Embryonic facial prominence (tissue), 1 donor: ENCODE measurements around the gene CD2AP.
A peak's percentile ranks its signal among the peaks of the same experiment; 100 is the strongest.
"Not testable (repeated sequence)": the region's sequence is repeated elsewhere in the genome, so short reads cannot be mapped to it uniquely, and the experiment has no call there.

Experiments
- DNase-seq: peaks from one replicate; pipeline ENCODE4 v3.0.0-alpha.2; 2016; ENCODE audit errors: extremely low spot score

CD2AP gene, protein sequence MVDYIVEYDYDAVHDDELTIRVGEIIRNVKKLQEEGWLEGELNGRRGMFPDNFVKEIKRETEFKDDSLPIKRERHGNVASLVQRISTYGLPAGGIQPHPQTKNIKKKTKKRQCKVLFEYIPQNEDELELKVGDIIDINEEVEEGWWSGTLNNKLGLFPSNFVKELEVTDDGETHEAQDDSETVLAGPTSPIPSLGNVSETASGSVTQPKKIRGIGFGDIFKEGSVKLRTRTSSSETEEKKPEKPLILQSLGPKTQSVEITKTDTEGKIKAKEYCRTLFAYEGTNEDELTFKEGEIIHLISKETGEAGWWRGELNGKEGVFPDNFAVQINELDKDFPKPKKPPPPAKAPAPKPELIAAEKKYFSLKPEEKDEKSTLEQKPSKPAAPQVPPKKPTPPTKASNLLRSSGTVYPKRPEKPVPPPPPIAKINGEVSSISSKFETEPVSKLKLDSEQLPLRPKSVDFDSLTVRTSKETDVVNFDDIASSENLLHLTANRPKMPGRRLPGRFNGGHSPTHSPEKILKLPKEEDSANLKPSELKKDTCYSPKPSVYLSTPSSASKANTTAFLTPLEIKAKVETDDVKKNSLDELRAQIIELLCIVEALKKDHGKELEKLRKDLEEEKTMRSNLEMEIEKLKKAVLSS

DNA sequence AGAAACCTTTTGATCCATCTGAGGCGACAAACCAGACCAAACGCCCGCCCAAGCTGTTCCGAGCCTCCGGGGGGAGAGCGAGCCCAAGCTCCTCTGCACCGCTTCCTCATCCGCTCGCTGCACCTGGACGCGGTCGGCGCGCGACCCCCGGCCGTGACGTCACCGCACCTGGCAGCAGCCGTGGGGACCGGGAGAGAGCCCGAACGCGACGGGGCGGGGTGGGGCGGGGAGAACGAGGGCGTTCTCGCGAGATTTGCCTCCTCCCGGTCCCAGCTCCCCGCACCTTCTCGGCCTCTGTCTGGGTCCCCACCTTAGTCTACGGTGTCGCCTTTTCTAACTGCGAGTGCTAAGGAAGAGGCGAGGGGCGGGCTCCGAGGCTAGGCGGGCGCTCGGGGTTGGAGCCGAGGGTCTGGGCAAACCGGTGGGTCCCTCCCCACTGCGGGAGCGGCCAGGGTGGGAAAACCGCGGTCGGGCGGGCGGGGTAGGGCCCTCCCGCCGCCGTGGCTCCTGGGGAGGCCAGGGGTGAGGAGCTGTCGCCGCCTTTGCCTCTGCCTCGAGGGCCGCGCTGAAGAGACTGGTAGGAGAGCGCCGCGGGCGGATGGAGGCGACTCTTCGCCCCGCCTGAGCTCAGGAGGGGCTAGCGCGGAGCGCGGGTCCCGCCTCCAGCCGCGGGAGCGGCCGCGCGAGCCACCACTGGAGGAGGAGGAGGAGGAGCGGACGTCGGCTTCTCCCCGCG lies at the start of gene CD2AP:
Gene CD2AP (plus strand): TSS at position 293 of the 736 bp plus-strand sequence. CDS start 456 bp downstream, outside the sequence.
- DNase-seq = peak; percentile 78

DNA sequence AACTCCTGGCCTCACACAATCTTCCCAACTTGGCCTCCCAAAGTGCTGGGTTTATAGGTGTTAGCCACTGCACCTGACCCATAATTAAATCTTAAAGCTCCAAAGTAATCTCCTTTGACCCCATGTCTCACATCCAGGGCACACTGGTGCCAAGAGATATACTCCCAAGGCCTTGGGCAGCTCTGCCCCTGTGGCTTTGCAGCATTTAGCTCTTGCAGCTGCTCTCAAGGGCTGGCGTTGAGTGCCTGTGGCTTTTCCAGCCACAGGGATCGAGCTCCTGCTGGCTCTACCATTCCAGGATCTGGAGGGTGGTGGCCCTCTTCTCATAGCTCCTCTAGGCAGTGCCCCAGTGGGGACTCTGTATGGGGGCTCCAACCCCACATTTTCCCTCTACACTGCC lies 49.3 kb upstream of the CD2AP start:
- DNase-seq = no peak

DNA sequence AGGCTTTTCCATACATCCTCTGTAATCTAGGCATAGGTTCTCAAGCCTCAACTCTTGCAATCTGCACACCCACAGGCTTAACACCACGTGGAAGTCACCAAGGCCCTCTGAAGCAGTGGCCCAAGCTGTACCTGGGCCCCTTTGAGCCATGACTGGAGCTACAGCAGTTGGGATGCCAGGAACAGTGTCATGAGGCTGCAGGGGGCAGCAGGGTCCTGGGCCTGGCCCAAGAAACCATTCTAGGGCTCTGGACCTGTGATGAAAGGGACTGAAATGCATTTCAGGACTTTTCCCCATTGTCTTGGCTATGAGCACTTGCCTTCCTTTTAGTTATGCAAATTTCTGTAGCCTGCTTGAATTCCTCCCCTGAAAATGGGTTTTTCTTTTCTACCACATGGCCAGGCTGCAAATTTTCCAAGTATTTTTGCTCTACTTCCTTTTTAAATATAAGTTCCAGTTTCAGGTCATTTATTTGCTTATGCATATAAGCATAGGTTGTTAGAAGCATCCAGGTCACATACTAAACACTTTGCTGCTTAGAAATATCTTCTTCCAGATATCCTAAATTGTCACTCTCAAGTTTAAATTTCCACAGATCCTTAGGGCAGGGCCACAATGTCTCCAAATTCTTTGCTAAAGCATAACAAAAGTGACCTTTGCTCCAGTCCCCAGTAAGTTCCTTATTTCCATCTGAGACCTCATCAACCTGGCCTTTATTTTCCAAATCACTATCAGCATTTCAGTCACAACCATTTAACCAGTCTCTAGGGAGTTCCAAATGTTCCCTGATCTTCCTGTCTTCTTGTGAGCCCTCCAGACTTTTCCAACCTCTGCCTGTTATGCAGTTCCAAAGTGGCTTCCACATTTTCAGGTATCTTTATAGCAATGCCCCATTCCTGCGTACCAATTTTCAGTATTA lies 48.6 kb upstream of the CD2AP start:
- no peak for DNase-seq

DNA sequence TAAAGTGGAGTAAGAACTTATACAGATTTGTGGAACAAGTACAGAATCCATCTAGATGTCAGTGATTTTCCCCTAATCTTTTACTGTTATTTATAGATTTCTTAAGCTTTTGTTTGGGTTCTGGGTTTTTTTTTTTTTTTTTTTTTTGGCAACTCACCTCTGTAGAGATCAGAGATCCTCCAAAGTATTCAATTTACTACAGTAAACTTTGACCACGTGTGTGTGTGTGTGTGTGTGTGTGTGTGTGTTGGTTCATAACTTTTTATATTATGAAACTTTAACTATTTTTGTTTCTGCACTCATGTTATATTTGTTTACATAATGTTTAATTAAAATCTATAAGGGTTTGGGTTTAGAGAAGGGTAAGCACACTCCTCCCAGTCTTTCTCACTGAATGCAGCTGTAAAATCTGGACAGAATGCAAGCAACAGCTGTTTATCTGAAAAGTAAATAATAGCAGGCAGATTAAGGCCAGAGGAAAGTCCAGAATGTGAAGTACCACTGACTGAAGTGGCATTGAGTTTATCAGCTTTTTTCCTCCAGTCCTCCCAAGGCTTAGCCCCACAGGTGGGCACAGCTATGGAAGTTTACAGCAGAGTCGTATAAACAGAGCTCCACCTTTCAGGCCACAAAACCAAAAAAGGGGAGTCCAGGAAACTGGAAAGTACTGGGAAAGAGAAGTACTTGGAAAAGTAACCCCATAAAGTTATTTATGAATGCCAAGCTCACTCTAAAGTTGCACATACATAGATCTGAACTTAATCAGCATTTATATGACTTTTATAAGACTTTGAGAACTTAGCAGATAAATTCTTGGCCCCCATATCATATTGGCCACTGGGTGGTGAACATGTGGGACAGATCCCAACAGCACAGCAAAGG lies 43.0 kb upstream of the CD2AP start:
- no peak for DNase-seq

DNA sequence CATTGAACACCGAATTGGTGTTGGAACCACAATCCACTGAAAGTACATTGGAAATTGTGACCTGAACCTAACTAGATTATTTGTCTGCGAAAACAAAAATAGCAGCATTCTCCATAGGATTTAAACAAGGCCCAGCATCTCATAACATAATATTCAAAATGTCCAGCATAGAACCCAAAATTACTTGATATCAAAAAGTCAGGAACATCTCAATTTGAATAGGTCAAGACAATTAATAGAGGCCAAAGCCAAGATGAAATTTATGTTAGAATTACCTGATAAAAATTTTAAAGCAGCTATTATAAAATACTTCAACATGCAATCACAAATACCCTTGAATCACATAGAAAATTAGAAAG lies 42.4 kb upstream of the CD2AP start:
- no peak for DNase-seq

DNA sequence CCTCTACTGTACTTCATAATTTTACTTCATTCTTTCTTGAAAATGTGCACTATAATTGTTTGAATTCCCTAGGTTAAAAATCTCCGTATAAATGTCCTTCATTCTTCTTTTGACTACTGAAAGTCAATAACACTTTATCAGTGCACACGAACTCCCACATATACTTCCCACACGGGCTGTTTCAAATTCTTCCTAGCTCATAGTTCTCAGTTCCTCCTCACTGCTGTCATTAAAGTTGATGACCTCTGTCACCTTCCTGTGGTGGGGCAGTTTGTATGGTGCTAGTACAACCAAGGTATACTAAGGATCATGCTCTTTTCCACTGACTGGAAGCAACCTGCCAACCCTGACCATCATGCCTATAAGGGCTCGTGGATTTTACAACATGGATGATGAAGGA lies 40.0 kb upstream of the CD2AP start:
- DNase-seq = no peak

DNA sequence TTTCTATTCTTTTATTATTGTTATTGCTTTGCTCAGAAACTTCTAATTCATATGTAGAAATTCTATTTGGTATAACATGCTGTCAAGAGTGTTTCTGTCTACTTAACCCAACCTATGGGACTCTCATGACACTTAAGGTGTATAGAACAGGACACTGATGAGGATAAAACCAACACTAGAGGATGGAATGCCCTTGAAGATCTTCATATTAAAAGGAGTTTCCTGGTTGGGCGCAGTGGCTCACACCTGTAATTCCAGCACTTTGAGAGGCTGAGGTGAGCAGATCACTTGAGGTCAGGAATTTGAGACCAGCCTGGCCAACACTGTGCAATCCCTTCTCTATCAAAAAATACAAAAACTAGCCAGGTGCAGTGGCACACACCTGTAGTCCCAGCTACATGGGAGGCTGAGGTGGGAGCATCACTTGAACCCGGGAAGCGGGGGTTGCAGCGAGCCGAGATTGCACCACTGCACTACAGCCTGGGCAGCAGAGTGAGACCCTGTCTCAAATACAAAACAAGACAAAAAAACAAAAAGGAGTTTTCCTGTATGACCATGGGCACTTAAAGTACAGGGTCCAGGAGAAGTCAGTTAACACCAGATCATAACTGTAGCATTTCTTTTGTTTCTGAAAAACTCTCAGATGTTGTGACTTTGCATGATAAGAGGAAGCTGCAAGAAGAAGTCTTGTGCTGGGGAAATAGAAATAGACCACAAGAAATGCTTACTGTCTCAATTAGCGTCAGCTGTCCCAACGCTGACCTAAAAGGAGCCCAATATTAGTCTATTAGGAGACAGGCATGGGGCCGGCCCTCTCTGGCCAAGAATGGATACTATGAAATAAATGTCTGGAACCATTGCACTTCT lies 38.9 kb upstream of the CD2AP start:
- no peak for DNase-seq

DNA sequence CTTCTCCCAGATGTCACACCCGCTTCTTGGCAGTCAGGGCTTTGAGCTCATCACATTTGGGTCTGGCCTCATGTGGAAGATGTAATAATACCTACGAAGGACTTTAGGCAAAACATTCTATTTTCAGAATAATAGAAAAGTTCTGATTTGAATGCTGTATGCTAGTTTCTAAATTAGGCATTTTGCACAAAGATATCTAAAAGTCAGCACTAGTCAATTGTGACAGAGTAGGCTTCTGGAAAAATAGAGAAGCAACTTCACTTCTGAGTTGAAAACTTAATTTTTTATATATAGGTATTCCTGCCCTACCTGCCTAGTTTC lies 38.3 kb upstream of the CD2AP start:
- no peak for DNase-seq

DNA sequence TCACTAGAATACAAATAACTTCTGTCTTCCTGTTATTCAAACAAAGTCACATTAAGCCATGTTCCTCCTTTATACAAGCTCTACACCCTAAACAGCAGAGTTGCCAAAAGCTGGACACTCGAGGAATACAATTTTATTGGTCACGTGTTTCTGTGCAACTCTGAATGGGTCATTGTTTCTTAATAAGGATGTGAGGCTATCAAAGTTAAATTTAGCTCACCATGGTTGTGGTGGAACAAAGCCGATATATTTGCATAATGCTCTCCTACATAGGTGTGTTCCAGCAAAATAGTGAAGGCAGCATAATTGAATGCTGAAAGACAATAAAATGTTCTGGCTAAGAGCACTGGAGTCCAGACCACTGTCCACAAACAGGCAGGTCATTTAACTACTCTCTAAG lies 36.9 kb upstream of the CD2AP start:
- DNase-seq = no peak

DNA sequence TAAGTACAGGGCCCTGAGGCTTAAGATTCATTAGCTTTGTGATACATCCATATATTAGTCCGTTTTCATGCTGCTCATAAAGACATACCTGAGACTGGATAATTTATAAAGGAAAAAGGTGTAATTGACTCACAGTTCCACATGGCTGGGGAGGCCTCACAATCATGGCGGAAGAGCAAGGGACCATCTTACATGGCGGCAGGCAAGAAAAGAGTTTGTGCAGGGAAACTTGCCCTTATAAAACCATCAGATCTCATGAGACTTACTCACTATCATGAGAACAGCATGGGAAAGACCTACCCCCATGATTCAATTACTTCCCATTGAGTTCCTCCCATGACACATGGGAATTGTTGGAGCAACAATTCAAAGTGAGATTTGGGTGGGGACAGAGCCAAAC lies 32.6 kb upstream of the CD2AP start:
- not testable (repeated sequence) for DNase-seq

DNA sequence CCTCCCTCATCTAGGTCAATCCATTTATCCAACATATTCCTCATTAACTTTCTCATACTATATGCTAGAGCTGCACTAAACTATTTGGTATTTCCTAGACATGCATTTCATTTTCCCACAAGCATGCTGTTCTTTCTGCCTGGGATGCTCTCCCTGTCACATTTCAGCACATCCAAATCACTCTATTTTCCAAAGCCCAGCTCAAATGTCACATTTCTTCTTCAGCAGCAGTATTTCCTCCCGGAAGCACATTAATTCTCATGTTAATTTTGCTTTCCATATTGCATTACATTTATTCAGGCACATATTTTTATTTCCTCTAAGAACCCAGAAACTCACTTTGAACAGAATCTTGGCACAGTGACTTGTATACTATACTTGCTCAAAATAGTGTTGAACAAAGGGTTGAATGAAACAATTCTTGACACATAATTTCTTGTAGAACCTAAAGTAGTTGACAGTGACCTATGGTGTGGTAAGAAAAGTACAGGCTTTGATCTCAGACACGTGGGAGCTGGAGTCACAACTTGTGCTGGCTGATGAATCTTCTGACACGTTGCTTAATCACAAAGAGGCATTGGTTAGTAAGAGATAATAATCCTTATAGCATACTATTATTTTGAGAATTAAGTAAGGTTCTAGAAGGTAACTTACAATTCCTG lies 30.8 kb upstream of the CD2AP start:
- DNase-seq = no peak

DNA sequence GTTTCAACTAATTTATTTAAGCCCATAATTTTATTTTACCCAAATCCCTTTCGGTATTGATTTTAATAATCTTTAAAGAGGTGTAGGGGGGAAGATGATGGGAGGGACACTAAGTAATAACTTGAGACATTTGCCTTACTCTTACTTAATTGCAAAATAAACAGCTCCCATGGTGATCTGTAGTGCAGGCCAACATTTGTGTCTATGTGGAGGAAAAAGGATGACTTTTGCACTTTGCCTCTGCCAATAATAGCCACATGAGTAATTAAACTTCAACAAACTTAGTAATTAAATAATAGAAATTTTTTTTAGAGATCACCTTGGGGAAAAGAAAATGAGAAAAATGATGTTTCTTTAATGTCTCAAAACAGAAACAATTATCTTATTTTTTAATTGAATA lies 29.9 kb upstream of the CD2AP start:
- DNase-seq = no peak

DNA sequence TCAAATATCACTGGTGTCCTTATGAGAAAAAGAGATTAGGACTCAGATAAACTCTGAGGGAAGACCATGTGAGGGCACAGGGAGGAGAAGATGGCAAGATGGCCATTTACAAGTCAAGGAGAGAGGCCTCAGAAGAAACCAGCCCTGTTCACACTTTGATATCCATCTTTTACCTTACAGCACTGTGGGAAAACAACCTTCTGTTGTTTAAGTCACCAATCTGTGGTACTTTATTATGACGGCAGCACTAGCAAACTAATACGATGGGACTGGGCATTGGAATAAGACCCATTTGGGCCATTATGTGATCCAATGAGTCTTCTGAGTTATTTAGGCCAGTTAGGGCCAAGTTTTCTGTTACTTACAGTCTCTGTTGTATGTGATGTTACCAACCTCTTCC lies 26.4 kb upstream of the CD2AP start:
- no peak for DNase-seq

DNA sequence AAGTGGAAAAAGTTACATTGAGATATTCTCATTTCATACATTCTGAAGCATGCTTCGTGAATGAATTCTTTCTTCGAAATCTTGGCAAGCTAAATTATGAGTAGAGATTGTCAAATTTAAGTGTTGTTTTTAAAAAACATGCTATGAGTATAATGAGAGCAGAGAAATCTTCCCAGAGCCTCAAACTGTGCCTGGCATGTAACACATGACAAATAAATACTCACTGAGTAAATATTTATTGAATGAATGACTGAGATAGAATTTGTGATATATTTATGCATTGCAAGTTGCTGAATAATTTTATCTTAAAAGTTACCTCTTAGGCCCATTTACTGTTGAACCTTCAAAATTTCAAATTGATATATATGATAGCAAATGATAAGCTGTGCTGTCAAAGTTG lies 24.7 kb upstream of the CD2AP start:
- no peak for DNase-seq

DNA sequence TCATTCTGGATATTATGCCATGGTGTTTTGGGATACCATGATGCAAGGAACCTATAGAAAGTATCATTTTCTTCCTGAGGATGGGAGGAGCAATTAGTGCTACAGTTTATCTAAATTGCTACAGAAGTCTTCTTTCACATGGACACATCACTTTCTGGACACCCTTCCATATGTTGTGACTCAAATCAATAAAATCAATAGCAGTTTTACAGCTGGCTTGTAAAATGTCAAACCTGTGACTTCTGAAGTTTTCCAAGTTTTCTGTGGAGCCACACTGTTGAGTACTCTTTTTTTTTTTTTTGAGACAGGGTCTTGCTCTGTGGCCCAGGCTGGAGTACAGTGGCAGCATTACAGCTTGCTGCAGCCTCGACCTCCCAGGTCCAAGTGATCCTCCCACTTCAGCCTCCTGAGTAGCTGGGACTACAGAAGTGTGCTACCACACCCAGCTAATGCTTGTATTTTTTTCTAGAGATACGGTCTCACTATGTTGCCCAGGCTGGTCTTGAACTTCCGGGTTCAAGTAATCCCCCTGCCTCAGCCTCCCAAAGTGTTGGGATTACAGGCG lies 24.1 kb upstream of the CD2AP start:
- no peak for DNase-seq

DNA sequence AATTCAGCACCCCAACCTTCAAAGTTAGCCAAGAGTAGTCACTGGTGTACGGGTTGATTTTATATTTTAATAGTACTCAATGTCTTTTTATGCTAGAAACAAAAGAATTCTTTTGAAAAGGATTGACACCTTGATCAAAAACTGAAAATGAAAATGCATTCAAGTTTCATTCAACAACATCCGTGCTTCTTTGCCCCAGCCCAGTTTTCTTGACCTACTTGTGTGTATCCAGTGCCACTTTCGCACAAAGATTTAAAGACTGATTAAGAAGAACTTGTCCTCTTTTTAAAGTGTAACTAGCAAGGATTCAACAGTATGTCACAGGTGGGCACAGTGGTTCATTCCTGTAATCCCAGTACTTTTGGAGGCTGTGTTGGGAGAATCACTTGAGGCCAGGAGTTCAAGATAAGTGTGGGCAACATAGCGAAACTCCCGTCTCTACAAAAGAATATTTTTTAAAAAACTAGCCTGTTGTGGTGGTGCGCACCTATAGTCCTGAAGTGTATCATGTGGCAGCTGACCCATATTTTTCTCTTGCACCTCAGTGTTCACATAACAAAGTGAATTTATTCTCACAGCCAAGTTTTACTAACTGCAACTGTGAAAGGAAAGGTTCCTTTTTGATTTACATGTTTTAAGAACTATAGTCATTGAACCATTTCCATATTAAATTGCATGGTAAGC lies 22.7 kb upstream of the CD2AP start:
- DNase-seq = no peak

DNA sequence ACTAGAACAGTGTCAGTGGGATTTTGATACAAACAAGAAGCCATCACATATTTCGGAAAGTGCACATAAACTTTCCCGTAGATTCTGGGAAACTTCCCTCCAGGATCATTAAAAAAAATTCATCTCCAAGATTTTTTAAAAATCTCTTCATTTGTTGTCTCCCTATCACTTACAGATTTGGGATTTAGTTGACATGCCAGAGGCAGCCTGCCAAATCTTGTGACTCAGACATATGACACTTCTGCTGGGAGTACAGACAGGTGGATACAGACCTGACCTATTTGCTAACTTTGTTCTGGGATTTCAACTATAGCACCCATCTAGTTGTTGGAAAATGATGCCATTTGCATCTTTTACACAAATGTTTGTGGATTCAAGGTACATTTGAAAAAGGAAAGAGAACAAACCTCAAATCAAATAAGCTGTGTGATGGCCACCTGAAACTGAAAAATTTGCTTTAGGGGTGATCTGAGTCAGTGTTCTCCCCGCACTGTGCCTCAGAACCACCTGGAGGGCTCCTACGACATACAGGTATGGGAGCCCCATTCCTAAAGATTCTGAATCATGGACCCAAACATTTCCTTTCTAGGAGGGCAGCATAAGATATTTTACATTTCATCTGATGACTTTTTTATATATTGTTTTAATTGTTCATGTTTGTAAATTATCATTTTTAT lies 21.9 kb upstream of the CD2AP start:
- DNase-seq = no peak

DNA sequence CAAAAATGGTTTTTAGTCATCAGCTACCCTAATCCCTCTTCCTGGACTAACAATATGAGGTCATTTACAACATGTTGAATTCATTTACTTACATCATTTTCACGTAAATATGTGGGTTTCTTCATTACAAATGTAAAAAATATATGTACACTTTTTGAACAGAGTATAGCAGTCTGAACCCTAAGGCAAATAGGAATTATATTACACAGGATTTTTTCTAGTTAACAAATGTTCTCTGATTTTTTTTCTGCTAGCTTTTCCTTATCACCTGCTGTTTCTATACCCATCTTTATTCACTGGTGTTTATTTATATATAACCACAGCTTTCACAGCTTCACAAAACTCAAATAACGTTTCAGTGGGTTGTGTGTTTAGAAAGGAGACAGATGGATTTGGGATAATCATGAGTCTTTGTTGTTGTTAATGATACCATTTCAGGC lies 21.0 kb upstream of the CD2AP start:
- no peak for DNase-seq
